ENCODE data around the gene ASB14. TPM values are rescaled to one million over a fixed set of nuclear protein-coding genes. Genes with fewer than 3 reads are reported as not detected.
A peak's percentile ranks its signal among the peaks of the same experiment; 100 is the strongest.

ASB14 gene
- total RNA-seq, 1 donor from 2014 or later, result not detected

DNA sequence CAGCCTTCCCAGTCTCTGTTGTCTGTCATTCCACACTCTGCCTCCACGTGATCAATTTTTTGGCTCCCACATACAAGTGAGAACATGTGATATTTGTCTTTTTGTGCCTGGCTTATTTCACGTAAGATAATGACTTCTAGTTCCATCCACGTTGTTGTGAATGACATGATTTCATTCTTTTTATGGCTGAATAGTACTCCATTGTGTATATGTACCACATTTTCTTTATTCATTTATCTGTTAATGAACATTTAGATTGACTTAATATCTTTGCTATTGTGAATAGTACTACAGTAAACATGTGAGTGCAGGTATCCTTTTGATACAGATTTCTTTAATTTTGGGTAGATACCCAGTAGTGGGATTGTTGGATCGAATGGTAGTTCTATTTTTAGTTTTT, 31.4 kb downstream of the ASB14 start:
- DNase-seq (ENCODE audit: low spot score), result no peak

- DNase-seq (ENCODE audit: low spot score), result no peak
These were observed 34.8 kb downstream of the ASB14 start for GRCh38 chr3:57257678-57258077.

DNA sequence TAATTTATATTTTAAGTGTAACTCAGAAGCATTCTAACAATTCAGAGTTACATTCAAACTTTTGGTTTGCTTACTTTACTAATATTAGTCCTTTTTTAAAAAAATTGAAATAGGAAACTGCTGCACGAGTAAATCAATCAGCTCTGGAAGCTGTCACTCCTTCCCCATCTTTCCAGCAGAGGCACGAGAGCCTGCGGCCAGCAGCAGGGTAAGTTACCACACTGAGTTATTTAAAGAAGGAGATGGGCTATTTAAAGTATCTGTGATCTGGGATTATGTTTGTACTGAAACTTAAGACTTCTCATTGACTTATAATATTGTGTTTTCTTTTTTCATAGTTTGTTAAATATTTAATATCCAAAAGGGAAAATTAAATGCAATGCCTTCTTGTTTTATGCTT, 35.6 kb downstream of the ASB14 start:
- DNase-seq (ENCODE audit: low spot score), result no peak

GRCh38 chr3:57252404-57252803, 40.1 kb downstream of the ASB14 start:
- no peak for DNase-seq (ENCODE audit: low spot score)

GRCh38 chr3:57244946-57245345, 47.5 kb downstream of the ASB14 start:
- no peak for DNase-seq (ENCODE audit: low spot score)

- no peak for DNase-seq (ENCODE audit: low spot score)
These were observed 57.6 kb downstream of the ASB14 start for GRCh38 chr3:57234613-57235575.

DNA sequence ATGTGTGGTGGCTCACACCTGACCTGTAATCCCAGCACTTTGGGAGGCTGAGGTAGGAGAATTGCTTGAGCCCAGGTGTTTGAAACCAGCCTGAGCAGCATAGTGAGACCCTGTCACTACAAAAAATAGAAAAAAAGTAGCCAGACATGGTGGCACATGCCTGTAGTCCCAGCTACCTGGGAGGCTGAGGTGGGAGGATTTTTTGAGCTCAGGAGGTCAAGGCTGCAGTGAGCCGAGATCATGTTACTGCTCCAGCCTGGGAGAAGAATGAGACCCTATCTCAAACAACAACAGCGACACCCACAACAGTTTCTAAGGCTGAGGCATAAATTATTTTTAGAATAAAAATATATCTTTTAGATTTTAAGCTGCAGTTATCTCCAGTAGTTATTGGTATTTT, 58.7 kb downstream of the ASB14 start:
- no peak for DNase-seq (ENCODE audit: low spot score)

GRCh38 chr3:57230006-57230405, 62.5 kb downstream of the ASB14 start:
- DNase-seq (ENCODE audit: low spot score), result no peak

DNA sequence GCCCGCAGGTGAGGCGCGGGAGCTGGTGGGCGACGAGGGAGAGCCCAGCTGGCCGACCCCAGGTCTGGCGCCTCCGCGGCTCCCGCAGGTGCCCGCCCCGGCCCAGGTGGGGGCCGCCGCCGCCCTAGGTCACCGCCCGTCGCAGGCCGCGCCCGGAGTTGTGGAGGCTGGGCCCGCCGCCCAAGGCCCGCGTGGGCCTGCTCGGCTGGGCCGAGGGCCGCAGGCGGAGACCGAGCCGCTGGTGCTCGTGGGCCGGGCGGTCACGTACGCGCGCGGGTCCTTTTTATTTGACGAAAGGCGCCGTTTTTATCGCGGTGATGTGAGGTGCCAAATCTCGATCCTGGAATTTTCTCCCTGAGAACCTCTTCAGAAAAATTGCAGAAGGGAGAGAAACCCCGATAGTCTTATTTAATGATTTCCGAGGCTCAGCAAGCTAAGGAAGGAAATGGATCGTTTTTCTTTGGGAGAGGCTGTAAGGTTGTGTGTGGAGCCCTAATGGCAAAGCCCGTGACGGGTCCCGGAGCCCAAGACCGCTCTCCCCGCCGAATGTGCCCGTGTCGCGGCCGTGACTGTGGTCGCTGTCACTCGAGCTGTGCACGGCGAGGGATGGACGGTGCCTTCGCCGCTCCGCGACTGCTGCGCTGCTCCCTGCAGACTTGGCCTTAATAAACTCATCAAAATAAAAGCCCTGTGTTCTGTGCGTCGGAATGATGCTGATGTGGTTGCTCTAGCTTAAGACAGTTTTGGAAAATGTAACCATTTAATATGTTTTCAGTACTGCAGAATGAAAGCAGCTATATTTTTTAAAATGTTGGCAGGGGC, 64.3 kb downstream of the ASB14 start:
- DNase-seq (ENCODE audit: low spot score), result peak; percentile 38

GRCh38 chr3:57227204-57227929, 65.1 kb downstream of the ASB14 start, which contains the start of gene APPL1:
APPL1 (plus strand) TSS chr3:57227729; CDS start chr3:57227884, 155 bp downstream.
- peak; percentile 93 for DNase-seq (ENCODE audit: low spot score)

- DNase-seq (ENCODE audit: low spot score), result no peak
These were observed 66.3 kb downstream of the ASB14 start for GRCh38 chr3:57226176-57226575.

- no peak for DNase-seq (ENCODE audit: low spot score)
These were observed 67.6 kb downstream of the ASB14 start for GRCh38 chr3:57224856-57225255.

DNA sequence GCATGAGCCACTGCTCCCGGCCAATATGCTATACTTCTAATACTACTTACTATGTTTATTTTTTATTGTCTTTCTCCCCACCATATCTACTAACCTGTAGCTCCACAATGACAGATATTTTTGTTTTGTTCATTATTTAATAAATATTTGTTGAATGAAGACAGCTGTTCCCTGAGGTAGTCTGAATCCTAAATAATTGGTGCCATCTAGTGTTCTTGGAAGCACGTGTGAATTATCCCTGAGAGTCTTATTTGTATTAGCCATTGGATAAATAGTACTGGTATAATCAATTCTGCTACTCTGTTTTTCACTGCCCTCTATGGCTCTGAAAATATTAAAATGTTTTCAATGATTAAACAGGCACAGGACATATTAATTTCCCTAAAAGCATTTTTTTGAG, 70.6 kb downstream of the ASB14 start:
- no peak for DNase-seq (ENCODE audit: low spot score)

Other genes with a start within 250 kb of the ASB14 start
- 0.43 TPM for gene SPATA12, start 232.0 kb downstream of the ASB14 start, total RNA-seq
- 11.7 TPM for gene IL17RD, start 127.3 kb downstream of the ASB14 start, total RNA-seq
- gene HESX1, start 92.7 kb downstream of the ASB14 start, total RNA-seq, result 0.52 TPM
- gene APPL1, start 65.0 kb downstream of the ASB14 start, total RNA-seq, result 39.9 TPM